GM21360 (cell line): ENCODE results near the gene DCAF15.

Source experiments
- ATAC-seq: cut with Tn5 transposase; IDR thresholded peaks from one replicate; pipeline ENCODE4 v1.9.1; 2021; ENCODE audit warnings: mild to moderate bottlenecking, moderate library complexity; ENCODE audit not compliant: unreplicated experiment

The DCAF15 gene

DNA sequence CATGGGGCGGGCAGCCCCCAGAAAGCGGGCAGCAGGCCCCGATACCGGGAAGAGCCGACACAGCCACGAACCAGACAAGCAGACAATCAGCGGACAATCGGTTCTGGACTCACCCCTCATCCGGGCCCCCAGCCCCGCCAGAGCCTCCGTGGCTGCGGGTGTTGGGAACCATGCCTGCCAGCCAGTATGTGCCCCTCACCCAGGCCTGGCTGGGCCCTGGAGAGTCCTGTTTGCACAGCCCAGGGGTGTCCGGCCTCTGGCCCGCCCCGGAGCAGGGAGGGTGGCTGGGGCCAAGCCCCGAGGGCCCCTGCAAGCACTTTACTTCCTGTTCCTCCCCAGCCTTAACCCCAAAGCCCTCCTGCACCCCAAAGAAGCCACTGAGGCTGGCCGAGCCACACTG is 21.9 kb upstream of the DCAF15 start:
- no peak for ATAC-seq

GRCh38 chr19:13931391-13932148 is 20.7 kb upstream of the DCAF15 start:
- no peak for ATAC-seq

- no peak for ATAC-seq
Measured at GRCh38 chr19:13932149-13932637, 20.1 kb upstream of the DCAF15 start.

DNA sequence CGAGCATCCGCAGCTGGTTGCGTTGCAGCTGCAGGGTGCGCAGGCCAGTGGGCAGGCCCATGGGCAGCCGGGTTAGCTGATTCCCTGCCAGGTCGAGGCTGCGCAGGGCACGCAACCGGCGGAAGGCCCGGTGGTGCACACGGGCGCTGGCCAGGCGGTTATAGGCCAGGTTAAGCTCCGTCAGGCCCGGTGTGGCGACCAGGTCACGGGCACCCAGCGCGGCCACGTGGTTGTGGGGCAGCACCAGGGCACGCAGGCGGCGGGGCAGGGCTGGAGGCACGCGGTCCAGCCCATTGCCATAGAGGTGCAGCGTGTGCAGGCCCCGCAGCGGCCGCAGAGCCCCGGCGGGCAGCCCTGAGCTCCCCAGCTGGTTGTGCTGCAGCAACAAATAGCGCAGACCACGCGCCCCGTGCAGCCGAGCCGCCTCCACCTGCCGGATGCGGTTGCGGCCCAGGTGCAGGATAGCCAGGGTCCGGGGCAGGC is 19.4 kb upstream of the DCAF15 start:
- ATAC-seq = no peak

DNA sequence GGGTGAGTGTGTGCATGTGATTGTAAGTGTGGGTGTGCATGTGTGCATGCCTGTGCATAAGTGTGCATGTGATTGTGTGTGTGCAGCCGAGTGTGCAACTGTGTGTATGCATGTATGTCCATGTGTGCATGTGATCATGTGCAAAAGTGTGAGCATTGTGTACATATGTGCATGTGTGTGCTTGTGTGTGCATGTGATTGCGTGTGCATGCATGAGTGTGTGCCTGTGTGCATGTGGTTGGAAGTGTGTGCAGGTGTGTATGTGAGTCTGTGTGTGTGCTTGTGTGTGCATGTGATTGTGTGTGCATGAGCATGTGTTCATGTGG is 17.6 kb upstream of the DCAF15 start:
- no peak for ATAC-seq

GRCh38 chr19:13935765-13936510 is 16.4 kb upstream of the DCAF15 start:
- ATAC-seq = no peak

- no peak for ATAC-seq
Measured at GRCh38 chr19:13937479-13938300, 14.6 kb upstream of the DCAF15 start.

DNA sequence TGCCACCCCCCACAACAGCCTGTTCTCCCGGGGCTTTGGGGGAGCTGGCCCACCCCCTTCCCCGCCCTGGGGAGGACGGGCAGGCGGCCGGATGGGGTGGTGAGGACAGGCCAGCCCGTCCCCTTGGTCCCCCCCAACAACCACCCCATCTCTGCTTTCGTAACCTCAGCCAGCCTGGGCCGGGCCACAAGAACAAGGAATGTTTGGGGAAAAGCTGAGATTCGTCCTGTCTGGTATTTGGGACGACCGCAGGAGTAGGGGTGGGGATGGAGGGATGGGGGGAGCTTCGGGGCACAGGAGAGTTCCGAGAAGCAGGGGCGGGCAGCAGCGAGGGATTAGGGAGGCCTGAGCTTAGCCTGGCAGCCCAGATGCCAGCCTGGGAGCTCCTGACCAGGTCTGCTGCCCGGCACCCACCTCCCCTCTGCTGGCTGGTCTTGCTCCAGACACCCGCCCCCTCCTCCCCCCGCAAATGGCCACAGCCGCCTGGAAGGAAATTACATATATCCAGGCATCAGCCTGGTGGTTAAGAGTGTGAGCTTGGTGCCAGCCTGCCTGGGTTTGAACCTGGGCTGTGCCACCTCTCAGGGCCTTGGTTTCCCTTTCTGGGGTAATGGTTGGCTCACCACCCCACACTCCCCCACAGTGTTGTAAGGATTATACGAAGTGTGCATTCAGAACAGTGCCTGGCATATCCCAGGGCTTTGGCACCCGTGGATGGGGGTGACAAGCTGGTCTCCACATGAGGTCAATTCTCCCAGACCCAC is 13.8 kb upstream of the DCAF15 start, which contains the start of gene PODNL1:
Gene PODNL1 (minus strand): TSS at position 117 of the 764 bp plus-strand sequence. CDS start 236 bp downstream, outside the sequence.
- no peak for ATAC-seq

GRCh38 chr19:13942023-13942684 is 10.2 kb upstream of the DCAF15 start:
- no peak for ATAC-seq

GRCh38 chr19:13946414-13946813 is 5.9 kb upstream of the DCAF15 start:
- no peak for ATAC-seq

DNA sequence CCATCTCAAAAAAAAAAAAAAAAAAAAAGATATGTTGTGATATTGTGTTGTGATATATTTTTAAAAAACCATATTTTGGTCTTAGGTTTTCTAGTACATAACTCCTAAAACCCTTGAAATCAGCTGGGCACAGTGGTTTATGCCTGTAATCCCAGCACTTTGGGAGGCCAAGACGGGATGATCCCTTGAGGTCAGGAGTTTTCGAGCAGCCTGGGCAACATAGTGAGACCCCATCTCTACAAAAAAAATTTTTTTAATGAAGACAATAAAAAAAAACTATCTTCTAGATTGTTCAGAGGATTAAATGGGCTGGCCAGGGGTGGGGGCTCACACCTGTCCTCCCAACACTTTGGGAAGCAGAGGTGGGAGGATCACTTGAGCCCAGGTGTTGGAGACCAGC is 1.3 kb upstream of the DCAF15 start:
- ATAC-seq = no peak

DNA sequence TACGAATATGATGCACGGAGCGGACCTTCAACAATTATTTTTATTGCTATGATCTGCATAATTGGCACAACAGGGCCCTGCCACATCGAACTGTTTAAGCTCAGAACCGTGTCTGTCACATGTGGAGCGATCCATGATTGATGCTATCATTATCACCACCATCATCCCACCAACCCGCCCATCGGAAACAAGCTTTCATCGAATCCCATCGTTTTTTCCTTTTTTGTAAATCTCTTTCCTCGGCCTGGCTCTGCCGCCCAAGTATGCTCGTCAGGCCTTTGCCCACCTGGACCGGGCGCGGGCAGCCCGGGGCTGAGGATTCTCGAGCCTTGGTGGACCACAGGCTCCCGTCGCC is 533 bp upstream of the DCAF15 start:
- no peak for ATAC-seq

GRCh38 chr19:13952931-13953531 is 722 bp downstream of the DCAF15 start:
- no peak for ATAC-seq

- no peak for ATAC-seq
Measured at GRCh38 chr19:13954185-13954584, 1.9 kb downstream of the DCAF15 start.

DNA sequence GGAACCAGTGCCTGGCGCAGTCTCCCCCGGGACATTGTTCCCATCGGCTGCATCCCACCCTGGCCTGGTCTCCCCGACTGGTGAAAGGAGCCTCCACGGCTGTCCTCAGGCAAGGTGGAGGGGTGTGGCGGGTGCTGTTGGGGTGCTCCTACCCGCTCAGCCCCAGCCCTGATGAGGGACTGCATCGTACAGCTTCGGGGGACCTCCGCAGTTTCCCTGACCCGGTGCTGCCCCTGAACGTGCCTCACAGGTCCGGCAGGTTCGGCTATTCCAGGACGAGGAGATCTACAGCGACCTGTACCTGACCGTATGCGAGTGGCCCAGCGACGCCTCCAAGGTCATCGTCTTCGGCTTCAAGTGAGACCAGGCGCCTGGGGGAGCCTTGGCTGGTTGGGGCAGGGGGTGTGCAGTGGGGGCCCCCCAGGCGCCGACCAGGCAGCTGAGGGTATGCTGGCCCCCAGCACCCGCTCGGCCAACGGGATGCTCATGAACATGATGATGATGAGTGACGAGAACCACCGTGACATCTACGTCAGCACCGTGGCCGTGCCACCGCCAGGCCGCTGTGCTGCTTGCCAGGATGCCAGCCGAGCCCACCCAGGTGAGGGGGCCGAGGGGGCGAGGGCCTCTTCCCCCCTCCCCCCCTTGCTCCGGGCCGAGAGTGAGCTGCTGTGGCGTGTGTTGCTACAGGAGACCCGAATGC is 3.5 kb downstream of the DCAF15 start:
- ATAC-seq = no peak

DNA sequence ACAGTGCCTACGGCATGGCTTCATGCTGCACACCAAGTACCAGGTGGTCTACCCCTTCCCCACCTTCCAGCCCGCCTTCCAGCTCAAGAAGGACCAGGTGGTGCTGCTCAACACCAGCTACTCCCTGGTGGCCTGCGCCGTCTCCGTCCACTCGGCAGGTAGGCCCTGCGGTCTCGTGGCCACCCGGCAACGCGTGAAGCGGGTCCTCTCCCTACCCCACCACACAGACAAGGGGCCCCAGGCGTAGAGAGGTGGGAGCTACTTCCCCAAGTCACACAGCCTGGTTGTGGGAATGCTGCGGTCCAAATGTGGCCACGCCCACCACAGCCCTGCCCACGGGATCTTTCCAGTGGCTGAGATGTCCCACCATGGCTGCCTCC is 4.0 kb downstream of the DCAF15 start:
- no peak for ATAC-seq

DNA sequence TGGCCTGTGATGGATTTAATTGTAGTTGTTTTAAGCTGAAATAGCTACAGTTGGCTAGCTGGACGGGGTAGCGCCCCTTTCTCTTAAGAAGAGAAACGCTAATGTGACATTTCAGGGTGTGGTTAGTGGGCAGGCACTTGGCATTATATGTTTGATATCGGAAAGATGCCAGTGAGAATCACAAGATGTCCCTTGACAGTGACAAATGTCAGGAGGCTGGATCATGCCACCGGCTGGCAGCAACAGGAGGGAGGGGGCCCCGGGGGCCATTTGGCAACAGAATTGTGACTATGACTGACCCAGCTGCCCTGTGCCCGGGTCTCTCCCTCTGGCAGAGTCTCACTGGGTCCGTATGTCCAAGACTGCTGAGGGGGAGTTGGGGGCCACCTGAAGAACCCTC is 4.7 kb downstream of the DCAF15 start:
- no peak for ATAC-seq

DNA sequence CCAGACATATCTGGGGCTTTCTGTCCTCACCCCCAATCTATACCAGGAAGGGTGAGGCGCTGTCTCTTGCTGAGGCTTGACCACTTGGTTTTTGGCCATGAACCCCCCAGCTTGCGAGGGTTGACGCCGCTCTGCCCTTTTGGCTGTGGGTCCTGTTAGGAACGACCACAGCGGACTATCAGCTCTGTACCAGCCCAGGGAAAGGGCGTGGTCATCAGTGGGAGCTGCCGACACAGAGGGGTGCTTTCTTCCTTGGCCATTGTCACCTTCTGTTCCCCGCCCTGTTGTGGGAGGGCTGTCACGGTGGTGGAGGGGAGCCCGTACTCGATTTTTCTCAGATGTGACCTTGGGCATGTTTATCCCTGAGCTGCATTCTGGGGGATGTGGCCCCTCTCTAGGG is 5.7 kb downstream of the DCAF15 start:
- ATAC-seq = no peak
